GM18508 (cell line): ENCODE data around the gene ZNF485.
A peak's percentile ranks its signal among the peaks of the same experiment; 100 is the strongest.
"Not testable (repeated sequence)": the region's sequence is repeated elsewhere in the genome, so short reads cannot be mapped to it uniquely, and the experiment has no call there.

ENCODE experiments used
- ATAC-seq: cut with Tn5 transposase; IDR thresholded peaks from one replicate; pipeline ENCODE4 v1.9.1; 2021; ENCODE audit warnings: moderate number of reproducible peaks; ENCODE audit not compliant: insufficient read depth, unreplicated experiment

The ZNF485 gene

GRCh38 chr10:43606323-43607198 is at the start of gene ZNF485:
Gene ZNF485 (plus strand): TSS chr10:43606438. CDS start chr10:43607051, 613 bp downstream.
- peak; percentile 95 for ATAC-seq

GRCh38 chr10:43557214-43557613 is 49.0 kb upstream of the ZNF485 start:
- ATAC-seq: no peak

- no peak for ATAC-seq
Measured at GRCh38 chr10:43569681-43570080, 36.6 kb upstream of the ZNF485 start.

- ATAC-seq: no peak
Measured at GRCh38 chr10:43570971-43571370, 35.3 kb upstream of the ZNF485 start.

GRCh38 chr10:43573250-43574000 is 32.8 kb upstream of the ZNF485 start:
- no peak for ATAC-seq

- peak; percentile 64 for ATAC-seq
Measured at GRCh38 chr10:43574001-43574892, 32.0 kb upstream of the ZNF485 start, which contains the start of gene ZNF239. Gene ZNF239 (minus strand): TSS chr10:43574616. CDS start chr10:43558079, 16,537 bp downstream.

- ATAC-seq: no peak
Measured at GRCh38 chr10:43574906-43575305, 31.3 kb upstream of the ZNF485 start.

- no peak for ATAC-seq
Measured at GRCh38 chr10:43576062-43576461, 30.2 kb upstream of the ZNF485 start.

GRCh38 chr10:43576580-43576979 is 29.7 kb upstream of the ZNF485 start:
- no peak for ATAC-seq

GRCh38 chr10:43584051-43584450 is 22.2 kb upstream of the ZNF485 start:
- no peak for ATAC-seq

GRCh38 chr10:43585046-43585445 is 21.2 kb upstream of the ZNF485 start:
- no peak for ATAC-seq

GRCh38 chr10:43585981-43586729 is 20.1 kb upstream of the ZNF485 start:
- no peak for ATAC-seq

GRCh38 chr10:43586730-43587115 is 19.5 kb upstream of the ZNF485 start:
- ATAC-seq: not testable (repeated sequence)

- ATAC-seq: no peak
Measured at GRCh38 chr10:43591303-43591904, 14.8 kb upstream of the ZNF485 start.

GRCh38 chr10:43594944-43595589 is 11.2 kb upstream of the ZNF485 start:
- ATAC-seq: peak; percentile 95

GRCh38 chr10:43595739-43596298 is 10.4 kb upstream of the ZNF485 start:
- peak; percentile 36 for ATAC-seq

GRCh38 chr10:43596546-43596945 is 9.7 kb upstream of the ZNF485 start:
- ATAC-seq: no peak

- no peak for ATAC-seq
Measured at GRCh38 chr10:43598446-43598845, 7.8 kb upstream of the ZNF485 start.
